Gastrocnemius medialis (tissue), 4 donors: ENCODE data around the gene LCN10.

Experiments
- CTCF ChIP-seq, 5 experiments: fragments of 450-650 bp in 3 of 5; fragments of 200-600 bp in 2 of 5; sonication (generic) in 2 of 5; IDR thresholded peaks in 4 of 5; conservative IDR thresholded peaks in 1 of 5; 1 replicate in 4 of 5; 2 replicates in 1 of 5; pipeline ENCODE4 v1.5.1; 2016 to 2019; ENCODE audit warnings: antibody characterized with exemption in 5 of 5, mild to moderate bottlenecking in 3 of 5, moderate library complexity in 3 of 5
- POLR2A ChIP-seq, 2 donors: fragments of 450-650 bp; IDR thresholded peaks; one replicate each; pipeline ENCODE4 v1.6.1; 2017; ENCODE audit warnings: antibody characterized with exemption in 2 of 2, mild to moderate bottlenecking in 2 of 2, moderate library complexity in 2 of 2

- TF ChIP-seq POLR2A (IDR thresholded peaks at IDR 0.05) (no peak), CTCF (IDR thresholded peaks at IDR 0.05 in 4 of 5, conservative IDR thresholded peaks at IDR 0.05 in 1 of 5) (no peak)
These were observed 17.7 kb upstream of the LCN10 start for GRCh38 chr9:136760424-136760823.
